22Rv1 (cell line): ENCODE measurements around the gene NTNG1.

Experiments
- H3K27ac ChIP-seq: fragments of 450-650 bp; 2 replicates; pipeline ENCODE4 v1.5.1; 2017
- CTCF ChIP-seq: fragments of 450-650 bp; IDR thresholded peaks from 2 replicates; pipeline ENCODE4 v1.5.1; 2017; ENCODE audit warnings: mild to moderate bottlenecking
- ZFX ChIP-seq: fragments of 450-650 bp; IDR thresholded peaks from 2 replicates; pipeline ENCODE4 v1.6.1; 2017; ENCODE audit warnings: antibody characterized with exemption, borderline replicate concordance

The NTNG1 gene

DNA sequence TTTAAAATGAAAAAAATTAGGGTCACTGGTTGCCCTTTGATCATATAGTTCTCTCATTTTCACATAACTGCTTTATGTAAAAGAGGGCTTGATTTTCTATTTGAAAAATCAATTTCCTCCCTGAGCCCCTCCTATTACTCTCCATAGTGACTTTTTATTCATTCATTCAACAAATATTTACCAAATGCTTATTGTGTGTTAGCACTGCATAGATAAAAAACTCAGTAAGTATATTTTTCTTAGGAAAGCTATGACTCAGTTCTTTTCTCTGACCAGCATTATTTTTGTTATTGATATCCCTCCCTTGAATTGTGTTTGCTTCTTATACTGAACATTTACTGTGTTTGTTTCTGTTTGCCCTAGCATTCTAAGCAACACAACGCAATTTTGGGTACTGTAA, 59.8 kb downstream of the NTNG1 start:
- no peak overlapping the region for H3K27ac ChIP-seq
- TF ChIP-seq ZFX (no peak), CTCF (no peak)

DNA sequence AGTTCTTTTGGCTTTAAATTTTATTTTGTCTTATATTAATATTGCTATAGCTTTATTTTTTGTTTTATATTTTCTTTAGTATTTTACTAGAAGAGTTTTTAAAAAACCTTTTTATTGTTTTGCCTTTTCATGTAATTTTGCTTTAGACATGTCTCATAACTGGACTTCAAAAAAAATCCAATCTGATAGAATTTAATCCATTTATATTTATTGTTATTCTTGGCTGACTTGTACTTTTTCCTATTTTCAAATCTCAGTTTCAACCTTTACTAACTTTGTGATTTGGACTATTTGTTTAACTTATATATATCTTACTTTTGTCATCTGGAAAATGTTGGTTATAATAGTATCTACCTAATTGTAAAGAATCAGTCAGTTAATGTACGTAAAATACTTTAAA, 61.2 kb downstream of the NTNG1 start:
- H3K27ac ChIP-seq = no peak overlapping the region
- TF ChIP-seq ZFX (no peak), CTCF (no peak)

GRCh38 chr1:107213225-107213624, 72.4 kb downstream of the NTNG1 start:
- H3K27ac ChIP-seq = no peak overlapping the region
- no peak for TF ChIP-seq ZFX
- TF ChIP-seq CTCF = no peak

- TF ChIP-seq ZFX (no peak), CTCF (no peak)
Observed at GRCh38 chr1:107220036-107220435, 79.2 kb downstream of the NTNG1 start.

GRCh38 chr1:107225706-107226105, 84.9 kb downstream of the NTNG1 start:
- no peak for TF ChIP-seq ZFX
- H3K27ac ChIP-seq = no peak overlapping the region

More at GRCh38 chr1:107220036-107220435, 79.2 kb downstream of the NTNG1 start:
- H3K27ac ChIP-seq = no peak overlapping the region

DNA sequence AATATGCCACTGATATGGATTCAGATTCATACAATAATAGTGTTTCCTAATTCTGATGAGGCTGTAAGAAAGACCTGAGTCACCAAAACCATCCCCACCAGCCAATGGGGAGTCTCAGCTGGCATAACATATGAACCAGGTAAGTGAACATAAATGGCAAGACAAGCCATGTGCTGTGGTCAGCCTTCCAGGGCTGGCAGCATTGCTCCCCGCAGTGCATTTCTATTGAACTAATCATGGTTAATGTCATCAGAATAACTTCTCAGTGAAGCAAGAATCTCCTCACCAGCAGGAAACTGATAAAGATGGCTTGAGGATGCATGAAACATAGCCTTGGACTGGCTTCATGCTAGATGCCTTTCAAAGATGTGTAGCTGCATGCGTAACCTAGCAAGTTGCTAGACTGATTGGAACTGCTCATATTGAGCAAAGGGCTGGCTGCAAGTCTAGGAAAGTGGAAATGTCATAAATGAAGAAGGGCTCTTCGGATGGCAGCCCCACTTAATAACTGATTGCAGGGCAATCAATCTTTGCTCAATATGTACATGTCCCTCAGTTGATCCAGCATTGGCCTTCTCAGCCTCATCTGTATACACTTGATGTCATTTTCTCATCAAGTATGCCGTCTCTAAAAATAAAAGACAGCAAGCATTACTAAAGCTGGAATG, 88.0 kb downstream of the NTNG1 start:
- no peak overlapping the region for H3K27ac ChIP-seq
- TF ChIP-seq ZFX = no peak

GRCh38 chr1:107229711-107230110, 88.9 kb downstream of the NTNG1 start:
- no peak overlapping the region for H3K27ac ChIP-seq
- TF ChIP-seq CTCF (no peak), ZFX (no peak)

- no peak overlapping the region for H3K27ac ChIP-seq
- TF ChIP-seq ZFX = no peak
- TF ChIP-seq CTCF = no peak
Observed at GRCh38 chr1:107230121-107230520, 89.3 kb downstream of the NTNG1 start.
